GM19043 (cell line): Measurements from ENCODE around the gene GPR84.

Source experiments
- ATAC-seq: cut with Tn5 transposase; IDR thresholded peaks from one replicate; pipeline ENCODE4 v1.9.1; 2021; ENCODE audit warnings: low read depth; ENCODE audit not compliant: unreplicated experiment

GPR84 gene

DNA sequence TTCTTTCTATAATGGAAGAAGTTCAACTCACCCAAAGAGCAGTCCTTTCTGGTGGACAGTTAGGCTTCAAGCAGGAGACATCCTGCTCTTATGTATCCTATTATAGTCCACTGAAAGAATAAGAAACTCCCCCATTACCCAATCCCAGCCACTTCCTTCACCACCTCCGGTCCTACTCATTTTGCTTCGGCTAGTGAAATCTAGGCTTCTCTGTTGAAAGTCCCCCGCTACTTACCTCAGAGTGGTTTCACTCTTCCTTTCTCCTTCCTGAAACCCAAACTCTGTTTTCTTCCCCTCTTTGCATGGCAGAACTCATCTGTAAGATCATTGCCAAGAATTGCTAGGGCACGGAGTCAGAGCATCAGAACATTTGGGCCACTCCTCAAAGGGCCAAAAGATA is at the start of gene GPR84:
TSS of gene GPR84 (minus strand) at position 74 of the 400 bp plus-strand sequence. CDS start 635 bp downstream, outside the sequence.
- ATAC-seq: peak; percentile 47

DNA sequence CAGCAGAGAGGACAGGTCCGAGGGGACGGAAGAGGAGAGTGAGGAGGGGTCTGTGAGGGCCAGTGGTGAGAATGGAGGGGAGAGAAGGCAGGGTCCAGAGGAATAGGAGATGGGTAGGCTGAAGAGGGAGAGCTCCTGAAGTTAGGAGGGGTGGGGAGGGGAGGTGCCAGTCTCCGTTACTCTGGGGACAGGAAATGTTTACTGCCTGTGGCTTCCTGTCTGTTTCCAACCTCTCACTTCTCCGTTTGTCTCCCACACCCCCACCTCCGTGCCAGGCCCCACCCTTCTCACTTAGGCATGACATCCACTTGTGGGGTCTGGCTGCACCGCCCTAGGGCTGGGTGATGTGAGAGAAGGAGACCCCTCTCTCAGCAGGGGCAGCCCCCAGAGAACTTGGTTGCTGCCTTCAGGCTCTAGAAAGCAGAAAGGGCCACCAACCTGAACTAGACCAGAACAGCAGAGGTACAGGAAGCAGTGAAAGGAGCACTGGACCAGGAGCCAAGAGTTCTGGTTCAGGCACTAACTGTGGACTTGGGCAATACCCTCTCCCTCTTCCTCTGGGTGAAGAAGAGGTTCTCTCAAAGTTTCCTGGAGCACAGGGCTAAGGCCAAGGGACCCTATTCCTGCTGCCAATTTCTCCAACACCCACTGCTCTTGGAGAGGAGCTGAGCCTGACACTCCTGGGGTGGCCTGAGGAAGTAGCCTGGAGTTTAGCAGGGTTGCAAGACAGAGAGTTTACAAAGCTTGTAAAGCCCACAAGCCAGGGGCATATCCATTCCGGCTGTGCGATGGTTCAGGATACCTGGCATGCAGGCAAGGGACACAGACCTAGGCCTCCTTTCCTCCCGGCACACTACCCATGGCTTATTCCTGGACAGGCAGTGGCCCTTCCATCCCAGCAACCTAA is 49.3 kb upstream of the GPR84 start:
- ATAC-seq: peak; percentile 79

DNA sequence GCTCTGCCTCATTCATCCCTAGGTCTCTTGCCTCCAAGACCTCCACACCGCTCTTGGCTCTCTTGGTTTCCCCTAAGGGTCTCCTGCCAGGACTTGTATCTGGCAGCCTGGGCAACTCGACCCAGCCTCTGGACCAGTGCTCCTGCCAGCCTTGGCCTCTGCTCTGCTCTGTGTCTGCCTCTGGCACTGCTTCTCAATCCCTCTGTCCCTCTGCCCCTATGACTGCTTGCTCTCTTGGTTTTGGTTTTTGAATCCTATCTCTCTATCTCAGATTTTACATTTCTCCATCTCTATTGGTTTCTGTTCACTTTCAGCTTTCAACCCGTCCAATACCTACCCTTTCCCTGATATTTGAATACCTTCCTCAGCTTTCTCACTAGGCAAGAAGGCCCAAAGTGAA is 48.5 kb upstream of the GPR84 start:
- peak; percentile 11 for ATAC-seq

DNA sequence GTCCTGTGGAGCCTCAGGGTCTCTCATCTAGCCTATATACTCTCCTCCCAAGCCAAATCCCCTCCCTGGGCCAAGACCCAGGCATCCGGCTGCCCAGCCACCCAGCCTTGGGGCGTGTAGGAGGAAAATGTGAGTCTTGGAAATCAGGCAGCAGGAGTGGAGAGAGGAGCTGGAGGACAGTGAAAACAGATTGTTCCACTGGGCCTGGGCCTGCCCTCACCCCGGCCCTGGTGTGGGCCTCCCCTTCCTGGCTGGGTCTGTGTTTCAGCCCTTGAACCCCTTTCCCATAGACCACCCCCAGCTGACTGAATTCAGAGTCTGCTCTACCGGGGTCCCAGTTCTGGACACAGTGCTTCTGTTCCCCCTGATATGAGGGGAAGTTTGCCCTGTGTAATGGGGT is 48.1 kb upstream of the GPR84 start:
- ATAC-seq: no peak

DNA sequence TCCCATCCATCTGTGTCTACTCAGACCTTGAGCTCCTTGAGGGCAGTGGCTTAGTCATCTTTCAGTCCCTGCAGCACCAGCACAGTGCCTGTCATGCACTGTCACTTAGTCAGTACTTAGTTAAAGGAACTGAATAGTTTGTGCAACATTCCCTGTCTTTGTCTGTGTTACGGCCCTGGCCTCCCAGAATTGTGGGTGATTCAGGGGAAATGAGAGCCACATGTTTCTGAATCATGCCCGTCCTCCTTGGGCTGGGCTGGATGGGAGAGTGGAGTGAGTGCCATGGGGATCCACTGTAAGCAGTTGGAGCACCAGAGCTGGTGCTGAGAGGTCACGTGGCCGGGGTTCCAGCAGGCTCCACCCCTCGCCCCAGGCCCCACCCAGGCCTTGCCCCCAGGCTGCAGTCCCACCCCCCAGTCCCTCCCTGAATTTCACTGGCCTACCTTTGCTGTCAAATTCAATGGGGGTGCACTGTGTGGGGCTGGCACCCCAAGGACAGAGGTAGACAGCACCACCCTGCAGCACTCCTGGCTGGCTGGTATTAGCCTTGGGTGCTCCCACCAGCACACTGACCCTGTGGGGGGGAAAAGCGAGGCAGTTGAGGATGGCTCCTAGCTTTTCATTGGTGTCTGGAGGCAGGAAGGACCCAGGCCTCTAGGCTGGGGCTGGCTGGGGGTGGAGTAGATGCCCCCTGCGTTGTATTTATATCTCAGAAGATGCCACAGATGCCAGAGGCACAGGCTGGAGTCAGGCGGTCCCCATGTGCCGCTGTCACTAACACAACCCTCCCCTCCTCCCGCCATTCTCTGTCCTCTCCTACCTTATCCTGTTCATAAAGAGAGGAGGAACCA is 47.3 kb upstream of the GPR84 start:
- ATAC-seq: no peak

DNA sequence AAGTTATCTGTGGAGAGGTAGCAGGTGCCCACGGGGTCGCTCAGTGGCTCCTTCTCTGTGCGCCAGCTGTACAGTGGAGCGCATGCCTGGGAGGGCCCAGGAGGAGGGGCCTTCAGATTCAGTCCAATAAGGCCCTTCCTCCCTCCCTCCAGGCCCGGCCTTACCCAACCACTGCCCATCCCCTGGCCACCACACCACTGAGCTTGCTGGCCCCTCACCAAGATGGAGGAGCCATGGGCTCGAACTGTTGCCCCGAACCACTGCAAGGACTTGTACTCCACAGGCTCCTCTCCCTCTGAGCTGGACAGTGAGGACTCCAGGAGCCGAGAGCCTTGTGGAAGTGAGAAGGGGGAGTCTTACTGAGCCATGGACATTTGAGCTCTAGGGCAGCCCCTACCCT is 45.0 kb upstream of the GPR84 start:
- no peak for ATAC-seq

DNA sequence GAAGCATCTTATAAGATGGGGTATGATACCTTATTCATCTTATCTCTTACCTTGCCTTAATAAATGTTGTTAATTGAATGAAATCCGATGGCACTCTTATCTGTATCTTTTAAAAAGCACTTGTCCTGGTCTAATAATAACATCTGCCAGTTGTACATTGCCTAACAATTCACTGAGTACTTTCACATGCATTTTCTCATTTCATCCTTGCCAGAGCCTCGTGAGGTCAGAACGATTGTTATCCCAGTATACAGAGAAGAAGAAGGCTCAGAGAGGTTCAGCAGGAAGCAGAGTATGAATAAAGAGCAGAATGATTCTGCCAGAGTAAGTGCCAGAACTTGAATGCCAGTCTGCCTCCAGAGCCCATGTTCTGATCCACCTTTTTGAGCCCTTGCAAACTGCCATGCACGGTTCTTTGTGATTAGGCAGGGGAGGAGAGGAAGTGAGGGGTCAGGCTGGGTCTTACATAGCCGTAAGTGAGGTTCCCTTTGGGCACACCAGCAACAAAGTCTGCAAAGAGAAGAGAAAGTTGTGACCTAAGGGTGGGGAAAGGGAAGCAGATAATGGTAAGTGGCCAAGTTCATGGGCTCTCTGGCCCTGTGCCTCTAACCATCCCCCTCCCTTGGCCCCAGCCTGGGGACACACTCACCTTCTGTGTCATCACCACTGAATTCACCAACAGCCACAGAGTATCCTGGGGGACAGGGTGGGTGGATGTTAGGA is 43.1 kb upstream of the GPR84 start:
- no peak for ATAC-seq

DNA sequence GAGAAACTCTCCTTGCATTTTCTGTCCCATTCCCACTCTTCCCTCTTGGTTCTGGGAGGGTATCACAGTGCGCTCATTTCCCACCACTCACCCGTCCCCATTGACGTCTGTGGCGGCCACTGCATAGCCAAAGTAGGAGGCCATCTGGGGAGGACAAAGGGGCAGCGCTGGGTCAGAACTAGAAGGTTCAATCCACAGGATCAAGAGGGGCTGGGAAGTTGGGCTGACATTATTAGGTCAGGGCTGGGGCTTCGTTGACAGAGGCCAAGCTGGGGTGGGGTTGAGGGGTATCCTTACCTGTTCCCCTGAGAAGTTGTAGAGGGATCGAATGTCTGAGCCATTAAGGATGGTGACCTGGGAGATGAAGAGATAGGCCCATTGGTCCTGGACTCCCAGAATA is 41.3 kb upstream of the GPR84 start:
- ATAC-seq: no peak

DNA sequence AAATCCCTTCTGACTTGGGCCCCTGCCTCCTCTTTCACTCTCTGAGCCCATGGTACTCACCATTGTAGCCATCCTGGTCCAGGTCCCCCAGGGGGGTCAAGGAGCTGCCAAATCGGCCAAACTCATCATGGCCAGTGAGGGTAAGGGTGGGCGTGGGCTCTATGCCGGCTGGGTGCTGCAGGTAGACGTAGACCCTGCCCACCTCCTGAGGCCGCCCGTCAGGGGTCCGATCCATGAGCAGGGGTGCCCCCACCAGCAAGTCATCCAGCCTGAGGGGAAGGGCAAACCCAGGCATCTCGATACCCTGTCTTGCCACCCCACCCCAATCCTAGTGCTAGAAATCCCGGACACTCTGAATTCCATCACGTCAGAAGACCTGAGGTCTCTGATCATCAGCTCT is 40.8 kb upstream of the GPR84 start:
- no peak for ATAC-seq

DNA sequence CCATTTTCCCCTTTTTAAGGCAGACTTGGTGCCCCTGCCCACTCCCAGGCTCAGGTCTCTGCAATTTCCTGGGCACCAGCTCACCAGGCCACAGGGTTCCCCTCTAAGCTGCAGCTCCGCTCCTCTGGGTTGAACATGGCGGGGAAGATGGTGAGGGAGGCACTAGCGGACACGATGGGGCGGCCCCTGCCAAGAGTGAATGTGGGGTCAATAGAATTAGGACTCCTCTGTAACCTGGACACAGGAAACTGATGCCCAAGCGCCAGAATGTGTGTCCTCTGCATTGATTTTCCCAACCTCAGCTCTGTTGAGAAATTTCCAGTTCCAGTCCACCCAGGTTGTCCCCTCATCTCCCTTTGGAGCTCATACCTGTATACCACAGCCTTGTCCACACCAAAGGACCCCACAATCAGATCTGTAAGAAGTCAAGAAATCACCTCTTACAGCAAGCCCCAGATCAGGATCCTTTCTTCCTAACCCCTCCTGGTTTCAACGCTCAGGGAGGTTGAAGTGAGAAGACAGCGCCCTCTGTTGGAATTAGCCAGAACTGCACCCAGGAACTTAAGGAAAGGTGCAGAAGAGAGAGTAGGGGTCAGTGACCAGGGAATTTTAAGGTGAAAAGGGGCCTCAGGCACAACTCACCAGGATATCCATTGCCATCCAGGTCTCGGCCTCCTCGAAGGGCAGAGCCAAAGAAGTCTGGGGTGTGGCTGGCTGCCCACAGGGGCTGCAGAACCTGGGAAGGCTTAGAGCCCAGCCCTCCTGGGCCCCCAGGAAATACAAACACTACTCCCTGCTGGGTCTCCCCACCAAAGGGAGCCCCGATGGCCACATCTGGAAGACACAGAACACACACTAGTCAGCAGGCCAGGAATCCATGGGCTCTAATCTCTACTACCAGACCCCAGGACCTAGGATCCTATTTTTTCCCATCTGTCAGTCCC is 40.0 kb upstream of the GPR84 start:
- ATAC-seq: no peak

DNA sequence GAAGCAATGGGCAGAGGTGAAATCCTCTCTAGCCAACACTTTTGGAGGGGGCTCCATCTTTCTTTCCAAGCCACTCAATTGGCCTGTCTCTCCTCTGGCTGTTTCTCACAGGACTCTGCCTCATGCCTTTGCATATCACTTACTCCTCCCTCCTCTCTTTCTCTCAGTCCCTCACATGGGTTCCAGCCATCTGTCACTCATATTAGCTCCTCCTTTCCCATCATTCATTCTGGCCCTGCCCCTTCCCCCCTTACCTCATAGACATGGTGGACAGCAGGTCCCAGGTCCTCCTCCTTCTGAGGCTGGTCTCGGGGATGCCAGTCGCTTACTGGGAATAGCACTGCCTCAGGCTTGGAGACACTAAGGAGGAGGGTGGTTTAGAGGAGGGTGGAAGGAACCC is 36.8 kb upstream of the GPR84 start:
- no peak for ATAC-seq

DNA sequence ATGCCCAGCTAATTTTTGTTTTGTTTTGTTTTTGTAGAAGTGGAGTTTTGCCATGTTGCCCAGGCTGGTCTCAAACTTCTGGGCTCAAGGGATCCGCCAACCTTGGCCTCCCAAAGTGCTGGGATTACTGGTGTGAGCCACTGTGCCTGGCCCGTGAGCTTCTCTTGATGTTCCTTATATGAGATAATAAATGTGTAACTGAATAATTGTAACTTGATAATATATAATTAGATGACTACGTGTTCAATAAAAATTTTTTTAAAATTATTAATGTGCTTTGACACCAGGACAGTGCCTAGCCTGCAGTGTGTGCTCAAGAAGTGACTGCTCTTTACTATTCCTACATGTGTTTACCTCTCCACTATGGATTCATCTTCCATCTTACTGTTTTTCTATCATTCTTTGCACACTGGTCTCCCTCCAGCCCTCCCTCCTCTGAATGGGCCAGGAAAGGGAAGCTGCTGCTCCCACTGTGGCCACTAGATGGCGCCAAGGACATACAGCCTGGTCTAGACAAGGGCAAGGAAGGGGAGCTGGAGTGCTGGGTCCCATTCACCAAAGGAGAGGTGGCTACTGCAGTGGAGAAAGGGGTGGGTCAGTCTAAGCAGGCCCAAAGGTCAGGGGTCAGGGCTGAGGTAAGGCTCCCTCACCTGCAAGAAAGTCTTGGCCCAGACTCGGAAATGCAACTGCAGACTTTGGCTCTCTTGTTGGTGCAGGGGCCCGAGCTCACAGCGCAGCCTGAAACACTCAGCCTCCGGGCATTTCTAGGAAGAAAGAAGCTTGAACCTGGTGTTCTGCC is 34.9 kb upstream of the GPR84 start:
- ATAC-seq: peak; percentile 73

DNA sequence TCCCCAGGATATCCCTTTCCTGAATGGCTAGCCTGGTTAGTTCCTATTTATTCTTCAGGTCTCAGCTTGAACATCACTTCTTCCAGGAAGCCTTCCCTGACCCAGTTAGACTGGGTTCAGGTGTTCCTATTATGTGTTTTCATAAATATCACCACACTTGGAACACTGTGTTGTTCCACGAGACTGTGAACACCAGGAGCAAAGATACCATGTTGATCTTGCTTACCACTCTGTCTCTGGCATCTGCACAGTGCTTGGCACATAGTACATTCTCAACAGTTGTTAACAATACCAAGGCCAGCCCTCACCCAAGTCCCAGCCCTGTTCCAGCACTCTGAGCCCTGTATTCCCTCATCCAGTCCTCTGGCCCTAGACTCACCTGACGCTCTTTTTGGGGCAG is 33.9 kb upstream of the GPR84 start:
- no peak for ATAC-seq

DNA sequence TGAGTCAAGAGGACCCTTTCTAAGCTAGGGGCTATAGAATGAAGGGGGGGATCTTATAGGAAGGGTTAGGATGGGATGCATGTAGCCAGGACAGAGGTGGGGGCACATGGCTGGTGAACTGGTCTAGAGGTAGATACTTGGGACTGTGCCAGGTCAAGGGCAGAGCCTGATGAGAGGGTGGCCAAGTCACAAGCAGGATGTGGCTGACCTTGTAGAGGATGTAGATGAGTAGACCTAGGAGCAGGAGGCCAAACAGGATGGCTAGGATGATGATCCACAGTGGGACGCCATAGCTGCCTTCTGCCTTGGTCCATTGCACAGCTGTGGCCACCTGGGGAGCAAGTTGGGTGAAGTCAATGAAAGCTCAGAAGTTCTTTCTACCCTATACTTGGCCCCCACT is 32.9 kb upstream of the GPR84 start:
- no peak for ATAC-seq

DNA sequence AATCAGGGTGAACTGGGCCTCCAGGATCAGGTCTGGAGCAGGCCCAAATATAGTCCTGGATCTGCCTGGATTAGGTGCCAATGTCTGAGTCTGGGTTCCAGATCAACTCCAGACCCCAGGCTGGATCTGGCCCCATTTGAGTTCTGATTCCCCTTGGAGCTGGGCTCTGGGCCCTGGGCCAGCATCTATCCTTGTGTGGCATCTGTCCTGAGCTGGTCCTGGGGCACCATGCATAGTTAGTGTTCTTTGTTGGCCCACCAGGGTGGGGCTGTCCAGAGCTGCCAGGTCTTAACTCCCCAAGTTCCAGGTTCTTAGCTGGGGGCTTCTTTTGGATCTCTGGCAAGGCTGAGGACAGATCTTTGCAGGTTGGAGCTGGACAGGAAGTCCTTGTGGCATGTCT is 31.3 kb upstream of the GPR84 start:
- ATAC-seq: no peak

DNA sequence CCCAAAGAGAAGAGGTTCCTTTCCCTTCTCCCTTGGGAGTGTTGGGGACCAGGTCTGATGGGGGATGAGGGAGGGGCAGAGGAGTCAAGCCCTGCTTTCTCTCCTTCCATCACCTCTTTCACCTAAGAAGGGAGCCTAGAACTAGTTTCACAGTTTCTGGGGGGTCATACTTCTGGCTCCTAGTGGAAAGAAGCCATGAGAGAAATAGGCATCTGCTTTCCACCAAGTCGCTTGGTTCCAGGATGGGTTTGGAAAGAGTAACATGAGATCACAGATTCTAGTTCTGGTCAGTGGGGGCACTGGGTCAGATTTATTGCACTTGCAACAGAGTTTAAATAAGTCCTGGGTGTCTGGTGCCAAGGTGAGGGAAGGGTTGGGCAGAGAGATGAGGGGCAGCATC is 30.7 kb upstream of the GPR84 start:
- ATAC-seq: no peak

DNA sequence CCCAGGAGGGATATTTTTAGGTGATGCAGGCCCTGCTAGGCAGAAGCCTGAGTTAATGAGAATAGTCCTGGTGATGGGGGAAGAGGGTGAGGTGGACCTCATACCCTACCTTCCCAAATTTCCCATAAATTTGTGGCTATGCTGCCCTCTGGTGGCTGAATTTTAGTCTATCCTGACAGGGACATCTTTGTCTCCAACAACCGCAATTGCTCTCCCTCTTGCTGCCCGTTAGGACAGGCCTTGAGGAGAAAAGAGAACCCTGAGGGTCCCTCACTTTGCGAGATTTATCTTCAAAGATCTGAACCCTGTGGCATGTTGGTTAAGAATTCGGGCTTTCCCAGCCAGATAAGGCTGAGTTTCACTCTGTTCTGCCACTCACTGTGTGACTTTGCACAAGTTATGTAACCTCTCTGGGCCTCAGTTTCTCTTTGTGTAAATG is 30.0 kb upstream of the GPR84 start:
- no peak for ATAC-seq

DNA sequence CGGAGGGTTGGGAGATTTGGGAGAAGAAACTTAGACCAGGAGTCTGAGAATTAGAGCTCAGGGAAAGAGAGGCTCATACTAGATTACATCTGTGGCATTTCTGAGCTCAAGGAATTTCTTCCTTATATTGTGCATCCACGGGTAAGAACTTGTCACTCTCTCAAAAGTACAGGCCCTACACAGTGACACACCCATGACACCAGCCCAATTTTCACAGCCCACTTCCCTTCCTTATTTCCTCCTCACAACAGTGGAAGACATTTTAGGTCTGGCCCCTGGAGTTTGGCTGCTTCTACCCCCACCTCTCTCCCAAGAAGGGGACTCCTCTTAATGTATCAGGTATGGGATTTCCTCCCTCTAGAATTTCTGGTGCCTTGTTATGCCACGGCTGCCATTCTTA is 29.5 kb upstream of the GPR84 start:
- ATAC-seq: no peak

DNA sequence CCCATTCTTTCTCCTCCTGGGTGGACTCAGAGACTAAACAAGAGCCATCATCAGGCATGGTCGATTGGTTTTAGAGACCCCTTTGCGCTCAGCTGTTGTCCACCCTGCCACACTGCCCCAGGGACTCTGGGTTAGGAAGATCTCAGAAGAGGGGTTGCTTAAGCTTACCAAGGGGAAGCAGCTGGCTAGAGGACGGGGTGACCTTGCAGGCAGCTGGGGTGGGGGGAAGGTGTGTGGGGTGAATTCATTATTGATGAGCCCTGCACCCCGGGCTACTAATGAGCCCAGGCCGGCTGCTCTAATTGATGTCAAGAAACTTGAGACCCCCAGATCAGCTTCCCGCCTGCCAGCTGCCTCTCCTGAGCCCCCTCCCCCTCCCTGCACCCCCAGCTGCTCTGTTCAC is 28.9 kb upstream of the GPR84 start:
- no peak for ATAC-seq
